Measurements from ENCODE around the gene VSIG1. TPM values are rescaled to one million over a fixed set of nuclear protein-coding genes. Genes with fewer than 3 reads are reported as not detected.

Gene VSIG1
- total RNA-seq, result 6.7 and 9.0 TPM in 2 replicates

- intact Hi-C loops (cut with micrococcal nuclease), result no loop called here
Measured at GRCh38 chrX:108044554-108045256, at the start of gene VSIG1. Gene VSIG1, plus strand, starts transcription at chrX:108045065. Its CDS starts 66 bp downstream, at chrX:108045131.

GRCh38 chrX:107996124-107996523, 48.7 kb upstream of the VSIG1 start:
- intact Hi-C loops (cut with micrococcal nuclease), result no loop called here

- intact Hi-C loops (cut with micrococcal nuclease), result no loop called here
Measured at GRCh38 chrX:108000751-108001150, 44.1 kb upstream of the VSIG1 start.

GRCh38 chrX:108001218-108001814, 43.5 kb upstream of the VSIG1 start:
- intact Hi-C loops (cut with micrococcal nuclease), result no loop called here

GRCh38 chrX:108018656-108019381, 26.0 kb upstream of the VSIG1 start:
- intact Hi-C loops (cut with micrococcal nuclease), result loop anchor here (1.0 kb wide), 1 partner anchor 72 kb away; the partner anchor contains the start of genes ATG4A and PSMD10

GRCh38 chrX:108019382-108019875, 25.4 kb upstream of the VSIG1 start:
- intact Hi-C loops (cut with micrococcal nuclease), result no loop called here

- intact Hi-C loops (cut with micrococcal nuclease), result loop anchor here (1.0 kb wide), 2 partner anchors 52 to 119 kb away; no protein-coding TSS in a partner anchor
Measured at GRCh38 chrX:108020631-108021030, 24.2 kb upstream of the VSIG1 start.

GRCh38 chrX:108022491-108023089, 22.3 kb upstream of the VSIG1 start:
- intact Hi-C loops (cut with micrococcal nuclease), result no loop called here

GRCh38 chrX:108025376-108025775, 19.5 kb upstream of the VSIG1 start:
- intact Hi-C loops (cut with micrococcal nuclease), result no loop called here

- intact Hi-C loops (cut with micrococcal nuclease), result no loop called here
Measured at GRCh38 chrX:108025954-108026600, 18.8 kb upstream of the VSIG1 start.

- intact Hi-C loops (cut with micrococcal nuclease), result no loop called here
Measured at GRCh38 chrX:108028854-108029253, 16.0 kb upstream of the VSIG1 start.

- intact Hi-C loops (cut with micrococcal nuclease), result no loop called here
Measured at GRCh38 chrX:108029928-108030711, 14.7 kb upstream of the VSIG1 start.

GRCh38 chrX:108032944-108033343, 11.9 kb upstream of the VSIG1 start:
- intact Hi-C loops (cut with micrococcal nuclease), result no loop called here

GRCh38 chrX:108033890-108034289, 11.0 kb upstream of the VSIG1 start:
- intact Hi-C loops (cut with micrococcal nuclease), result no loop called here

- intact Hi-C loops (cut with micrococcal nuclease), result no loop called here
Measured at GRCh38 chrX:108034725-108035124, 10.1 kb upstream of the VSIG1 start.

- intact Hi-C loops (cut with micrococcal nuclease), result no loop called here
Measured at GRCh38 chrX:108036298-108036973, 8.4 kb upstream of the VSIG1 start.

GRCh38 chrX:108049649-108050048, 4.8 kb downstream of the VSIG1 start:
- intact Hi-C loops (cut with micrococcal nuclease), result no loop called here

GRCh38 chrX:108053218-108053617, 8.4 kb downstream of the VSIG1 start:
- intact Hi-C loops (cut with micrococcal nuclease), result no loop called here

GRCh38 chrX:108055546-108055945, 10.7 kb downstream of the VSIG1 start:
- intact Hi-C loops (cut with micrococcal nuclease), result no loop called here

- intact Hi-C loops (cut with micrococcal nuclease), result no loop called here
Measured at GRCh38 chrX:108059801-108060200, 14.9 kb downstream of the VSIG1 start.

All from T-helper 2 cell treated with Interferon-gamma antibody and Interleukin-4, amounts not matched to agents 100 ng/mL and 5 ng/mL, for 36 hours (primary cell).